Measurements from ENCODE around the gene RPS27L.

RPS27L gene

GRCh38 chr15:63188926-63189871 lies 31.9 kb upstream of the RPS27L start, which contains the start of gene RAB8B (continued):
- TF ChIP-seq KLF8 (tag by site-specific recombination; IDR thresholded peaks at IDR 0.05) (peak; percentile 60; the same call in 1 of the 2 replicates), ZNF426 (tag by site-specific recombination; IDR thresholded peaks at IDR 0.05) (no peak), ZNF138 (tag by site-specific recombination; IDR thresholded peaks at IDR 0.05; ENCODE audit: borderline replicate concordance) (no peak), ZSCAN23 (tag by site-specific recombination; IDR thresholded peaks at IDR 0.05) (no peak), GFI1B (tag by site-specific recombination; IDR thresholded peaks at IDR 0.05) (no peak), ZNF239 (tag by site-specific recombination; IDR thresholded peaks at IDR 0.05) (no peak), ZNF133 (tag by site-specific recombination; IDR thresholded peaks at IDR 0.05) (no peak), ZNF692 (tag by site-specific recombination; IDR thresholded peaks at IDR 0.05) (no peak), GLI4 (tag by site-specific recombination; IDR thresholded peaks at IDR 0.05) (no peak), ZBTB20 (tag by site-specific recombination; IDR thresholded peaks at IDR 0.05) (peak; percentile 61; the same call in 1 of the 2 replicates), ZNF768 (tag by site-specific recombination; IDR thresholded peaks at IDR 0.05) (no peak), ZNF248 (tag by site-specific recombination; IDR thresholded peaks at IDR 0.05) (no peak), ZNF514 (tag by site-specific recombination; IDR thresholded peaks at IDR 0.05) (no peak), ZNF423 (tag by site-specific recombination; IDR thresholded peaks at IDR 0.05) (no peak), ZBTB8A (tag by site-specific recombination; IDR thresholded peaks at IDR 0.05) (no peak), ZNF76 (tag by site-specific recombination; IDR thresholded peaks at IDR 0.05; ENCODE audit: borderline replicate concordance, low read depth) (peak; percentile 81), ZNF416 (tag by site-specific recombination; IDR thresholded peaks at IDR 0.05) (no peak), HOXC10 (CRISPR knock-in tag; IDR thresholded peaks at IDR 0.05) (no peak), ZNF169 (tag by site-specific recombination; IDR thresholded peaks at IDR 0.05) (no peak), ZNF580 (tag by site-specific recombination; IDR thresholded peaks at IDR 0.05) (no peak), ZNF843 (tag by site-specific recombination; IDR thresholded peaks at IDR 0.05) (no peak), ZNF335 (tag by site-specific recombination; conservative IDR thresholded peaks at IDR 0.05) (peak; percentile 65), ZNF830 (tag by site-specific recombination; IDR thresholded peaks at IDR 0.05; ENCODE audit: low read depth) (no peak), ZNF658 (tag by site-specific recombination; IDR thresholded peaks at IDR 0.05) (no peak), ZNF600 (tag by site-specific recombination; IDR thresholded peaks at IDR 0.05) (0 out of 2 replicates have a peak, but pooled peaks have one; percentile 38), ZNF549 (tag by site-specific recombination; IDR thresholded peaks at IDR 0.05) (no peak), ZNF585B (tag by site-specific recombination; IDR thresholded peaks at IDR 0.05) (peak; percentile 35; the same call in 1 of the 2 replicates)
- TF ChIP-seq, protein P1, sequence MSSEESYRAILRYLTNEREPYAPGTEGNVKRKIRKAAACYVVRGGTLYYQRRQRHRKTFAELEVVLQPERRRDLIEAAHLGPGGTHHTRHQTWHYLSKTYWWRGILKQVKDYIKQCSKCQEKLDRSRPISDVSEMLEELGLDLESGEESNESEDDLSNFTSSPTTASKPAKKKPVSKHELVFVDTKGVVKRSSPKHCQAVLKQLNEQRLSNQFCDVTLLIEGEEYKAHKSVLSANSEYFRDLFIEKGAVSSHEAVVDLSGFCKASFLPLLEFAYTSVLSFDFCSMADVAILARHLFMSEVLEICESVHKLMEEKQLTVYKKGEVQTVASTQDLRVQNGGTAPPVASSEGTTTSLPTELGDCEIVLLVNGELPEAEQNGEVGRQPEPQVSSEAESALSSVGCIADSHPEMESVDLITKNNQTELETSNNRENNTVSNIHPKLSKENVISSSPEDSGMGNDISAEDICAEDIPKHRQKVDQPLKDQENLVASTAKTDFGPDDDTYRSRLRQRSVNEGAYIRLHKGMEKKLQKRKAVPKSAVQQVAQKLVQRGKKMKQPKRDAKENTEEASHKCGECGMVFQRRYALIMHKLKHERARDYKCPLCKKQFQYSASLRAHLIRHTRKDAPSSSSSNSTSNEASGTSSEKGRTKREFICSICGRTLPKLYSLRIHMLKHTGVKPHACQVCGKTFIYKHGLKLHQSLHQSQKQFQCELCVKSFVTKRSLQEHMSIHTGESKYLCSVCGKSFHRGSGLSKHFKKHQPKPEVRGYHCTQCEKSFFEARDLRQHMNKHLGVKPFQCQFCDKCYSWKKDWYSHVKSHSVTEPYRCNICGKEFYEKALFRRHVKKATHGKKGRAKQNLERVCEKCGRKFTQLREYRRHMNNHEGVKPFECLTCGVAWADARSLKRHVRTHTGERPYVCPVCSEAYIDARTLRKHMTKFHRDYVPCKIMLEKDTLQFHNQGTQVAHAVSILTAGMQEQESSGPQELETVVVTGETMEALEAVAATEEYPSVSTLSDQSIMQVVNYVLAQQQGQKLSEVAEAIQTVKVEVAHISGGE (tag by site-specific recombination; conservative IDR thresholded peaks at IDR 0.05; ENCODE audit: low read depth): no peak
- TF ChIP-seq, protein P2, sequence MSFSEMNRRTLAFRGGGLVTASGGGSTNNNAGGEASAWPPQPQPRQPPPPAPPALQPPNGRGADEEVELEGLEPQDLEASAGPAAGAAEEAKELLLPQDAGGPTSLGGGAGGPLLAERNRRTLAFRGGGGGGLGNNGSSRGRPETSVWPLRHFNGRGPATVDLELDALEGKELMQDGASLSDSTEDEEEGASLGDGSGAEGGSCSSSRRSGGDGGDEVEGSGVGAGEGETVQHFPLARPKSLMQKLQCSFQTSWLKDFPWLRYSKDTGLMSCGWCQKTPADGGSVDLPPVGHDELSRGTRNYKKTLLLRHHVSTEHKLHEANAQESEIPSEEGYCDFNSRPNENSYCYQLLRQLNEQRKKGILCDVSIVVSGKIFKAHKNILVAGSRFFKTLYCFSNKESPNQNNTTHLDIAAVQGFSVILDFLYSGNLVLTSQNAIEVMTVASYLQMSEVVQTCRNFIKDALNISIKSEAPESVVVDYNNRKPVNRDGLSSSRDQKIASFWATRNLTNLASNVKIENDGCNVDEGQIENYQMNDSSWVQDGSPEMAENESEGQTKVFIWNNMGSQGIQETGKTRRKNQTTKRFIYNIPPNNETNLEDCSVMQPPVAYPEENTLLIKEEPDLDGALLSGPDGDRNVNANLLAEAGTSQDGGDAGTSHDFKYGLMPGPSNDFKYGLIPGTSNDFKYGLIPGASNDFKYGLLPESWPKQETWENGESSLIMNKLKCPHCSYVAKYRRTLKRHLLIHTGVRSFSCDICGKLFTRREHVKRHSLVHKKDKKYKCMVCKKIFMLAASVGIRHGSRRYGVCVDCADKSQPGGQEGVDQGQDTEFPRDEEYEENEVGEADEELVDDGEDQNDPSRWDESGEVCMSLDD (tag by site-specific recombination; IDR thresholded peaks at IDR 0.05): no peak
- TF ChIP-seq, protein P3, sequence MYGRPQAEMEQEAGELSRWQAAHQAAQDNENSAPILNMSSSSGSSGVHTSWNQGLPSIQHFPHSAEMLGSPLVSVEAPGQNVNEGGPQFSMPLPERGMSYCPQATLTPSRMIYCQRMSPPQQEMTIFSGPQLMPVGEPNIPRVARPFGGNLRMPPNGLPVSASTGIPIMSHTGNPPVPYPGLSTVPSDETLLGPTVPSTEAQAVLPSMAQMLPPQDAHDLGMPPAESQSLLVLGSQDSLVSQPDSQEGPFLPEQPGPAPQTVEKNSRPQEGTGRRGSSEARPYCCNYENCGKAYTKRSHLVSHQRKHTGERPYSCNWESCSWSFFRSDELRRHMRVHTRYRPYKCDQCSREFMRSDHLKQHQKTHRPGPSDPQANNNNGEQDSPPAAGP (tag by site-specific recombination; IDR thresholded peaks at IDR 0.05): no peak
- TF ChIP-seq, protein P4, sequence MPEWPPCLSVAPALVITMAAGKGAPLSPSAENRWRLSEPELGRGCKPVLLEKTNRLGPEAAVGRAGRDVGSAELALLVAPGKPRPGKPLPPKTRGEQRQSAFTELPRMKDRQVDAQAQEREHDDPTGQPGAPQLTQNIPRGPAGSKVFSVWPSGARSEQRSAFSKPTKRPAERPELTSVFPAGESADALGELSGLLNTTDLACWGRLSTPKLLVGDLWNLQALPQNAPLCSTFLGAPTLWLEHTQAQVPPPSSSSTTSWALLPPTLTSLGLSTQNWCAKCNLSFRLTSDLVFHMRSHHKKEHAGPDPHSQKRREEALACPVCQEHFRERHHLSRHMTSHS (tag by site-specific recombination; IDR thresholded peaks at IDR 0.05): no peak

Data from HEK293 (cell line).